T-helper 2 cell treated with Interferon-gamma antibody and Interleukin-4, amounts not matched to agents 5 μg/mL and 100 μg/mL, for 36 hours (primary cell): ENCODE data around the gene WDFY4.

Source experiments
- DNase-seq: peaks from one replicate; pipeline ENCODE4 v3.0.0; 2021; ENCODE audit warnings: low spot score
- H3K27ac Mint-ChIP-seq: one replicate; pipeline ENCODE4 v1.8.0; 2021; ENCODE audit warnings: mild to moderate bottlenecking, mixed read lengths
- H3K27me3 Mint-ChIP-seq: one replicate; pipeline ENCODE4 v1.8.0; 2021; ENCODE audit warnings: low read depth, mixed read lengths
- H3K36me3 Mint-ChIP-seq: one replicate; pipeline ENCODE4 v1.8.0; 2021; ENCODE audit warnings: low read depth, mixed read lengths
- H3K4me1 Mint-ChIP-seq: one replicate; pipeline ENCODE4 v1.8.0; 2021; ENCODE audit warnings: low read depth, mixed read lengths
- H3K4me3 Mint-ChIP-seq: one replicate; pipeline ENCODE4 v1.8.0; 2022; ENCODE audit warnings: mild to moderate bottlenecking, moderate library complexity, mixed read lengths
- H3K9me3 Mint-ChIP-seq: one replicate; pipeline ENCODE4 v1.8.0; 2021; ENCODE audit warnings: mixed read lengths

Gene WDFY4

DNA sequence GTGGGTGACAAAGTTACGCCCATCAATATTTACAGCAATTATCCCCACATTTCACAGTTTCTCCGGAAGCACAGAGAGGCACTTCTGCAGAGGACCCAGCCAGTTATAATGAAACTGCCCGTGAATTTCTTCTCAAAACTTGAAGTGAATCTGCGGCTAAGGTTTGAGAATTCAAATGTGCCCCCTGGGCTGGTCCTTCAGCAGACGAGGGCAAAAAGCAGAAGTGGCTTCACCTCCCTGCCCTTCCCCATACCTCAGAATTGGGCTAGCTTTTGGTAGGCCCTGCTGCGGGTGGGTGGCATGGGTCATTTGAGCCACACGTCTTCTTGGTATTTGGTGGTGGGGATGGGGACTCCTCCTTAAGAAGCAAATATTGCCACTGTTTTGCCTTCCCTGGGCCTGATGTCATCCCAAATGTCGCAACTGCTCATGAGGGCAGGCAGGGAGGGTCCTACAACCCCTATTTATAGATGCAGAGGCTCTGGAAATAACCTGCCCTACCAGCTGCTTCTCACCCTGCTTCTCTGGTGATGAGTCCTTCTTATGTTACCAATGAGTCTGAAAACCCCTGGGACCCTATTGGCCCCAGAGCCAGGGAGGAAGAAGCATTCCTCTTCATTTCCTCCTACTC lies 16.6 kb upstream of the WDFY4 start:
- no peak overlapping the region for H3K27ac Mint-ChIP-seq
- no peaks in the 10 kb centered on the region for H3K4me1 Mint-ChIP-seq
- H3K36me3 Mint-ChIP-seq = no peaks in the 10 kb centered on the region
- H3K9me3 Mint-ChIP-seq = peaks cover 4% of the 10 kb centered on the region
- no peak for DNase-seq
- H3K4me3 Mint-ChIP-seq = no peak overlapping the region
- H3K27me3 Mint-ChIP-seq = peaks cover 8% of the 10 kb centered on the region

GRCh38 chr10:48670978-48671913 lies 13.4 kb upstream of the WDFY4 start:
- DNase-seq = no peak
- peaks cover 3% of the 10 kb centered on the region for H3K27me3 Mint-ChIP-seq
- H3K4me3 Mint-ChIP-seq = no peak overlapping the region
- no peaks in the 10 kb centered on the region for H3K36me3 Mint-ChIP-seq
- no peaks in the 10 kb centered on the region for H3K4me1 Mint-ChIP-seq
- no peaks in the 10 kb centered on the region for H3K9me3 Mint-ChIP-seq
- no peak overlapping the region for H3K27ac Mint-ChIP-seq

DNA sequence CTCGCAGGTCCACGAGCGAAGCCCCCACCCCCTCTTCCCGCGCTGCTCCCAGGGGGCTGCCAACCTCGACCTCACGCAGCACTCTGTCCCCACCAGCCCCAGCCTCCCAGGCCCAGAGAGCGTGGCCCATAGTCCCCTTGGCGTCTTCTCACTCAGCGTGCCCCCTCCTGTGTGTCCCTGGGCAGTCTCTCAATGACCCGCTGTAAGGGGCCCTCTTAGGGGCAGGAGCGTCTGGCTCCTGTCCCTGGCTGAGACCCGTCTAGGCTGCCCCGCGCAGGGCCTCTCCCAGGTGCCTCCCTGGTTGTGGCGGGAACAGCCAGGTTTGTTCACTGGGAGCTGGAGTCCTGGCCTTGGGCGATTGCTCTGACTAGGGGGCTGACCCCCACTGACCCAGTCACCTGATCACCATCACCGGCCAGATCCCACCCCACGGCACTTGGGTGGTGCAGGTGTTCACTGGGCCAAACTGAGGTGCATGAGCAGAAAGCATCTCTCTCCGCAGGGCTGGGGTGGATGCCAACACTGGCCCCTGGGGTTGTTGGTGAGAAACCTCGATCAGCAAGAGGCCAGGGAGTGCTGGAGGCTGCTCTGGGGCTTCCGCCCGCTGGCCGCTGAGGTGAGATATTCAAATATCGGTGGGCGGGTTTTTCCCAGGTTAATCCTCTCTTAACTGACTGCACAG lies 12.6 kb upstream of the WDFY4 start:
- peaks cover 3% of the 10 kb centered on the region for H3K27me3 Mint-ChIP-seq
- no peak overlapping the region for H3K27ac Mint-ChIP-seq
- H3K4me1 Mint-ChIP-seq = no peaks in the 10 kb centered on the region
- H3K9me3 Mint-ChIP-seq = no peaks in the 10 kb centered on the region
- no peaks in the 10 kb centered on the region for H3K36me3 Mint-ChIP-seq
- no peak for DNase-seq
- no peak overlapping the region for H3K4me3 Mint-ChIP-seq

- H3K4me3 Mint-ChIP-seq = no peak overlapping the region
- no peak overlapping the region for H3K27ac Mint-ChIP-seq
- no peaks in the 10 kb centered on the region for H3K9me3 Mint-ChIP-seq
- peaks cover 3% of the 10 kb centered on the region for H3K27me3 Mint-ChIP-seq
- no peak for DNase-seq
- no peaks in the 10 kb centered on the region for H3K36me3 Mint-ChIP-seq
- no peaks in the 10 kb centered on the region for H3K4me1 Mint-ChIP-seq
Observed at GRCh38 chr10:48672596-48673265, 11.9 kb upstream of the WDFY4 start.

GRCh38 chr10:48677625-48678024 lies 7.0 kb upstream of the WDFY4 start:
- Mint-ChIP-seq H3K36me3 (no peaks in the 10 kb centered on the region), H3K27me3 (peaks cover 2% of the 10 kb centered on the region), H3K4me1 (no peaks in the 10 kb centered on the region), H3K27ac (no peak overlapping the region), H3K4me3 (no peak overlapping the region), H3K9me3 (peaks cover 3% of the 10 kb centered on the region)
- DNase-seq = no peak

DNA sequence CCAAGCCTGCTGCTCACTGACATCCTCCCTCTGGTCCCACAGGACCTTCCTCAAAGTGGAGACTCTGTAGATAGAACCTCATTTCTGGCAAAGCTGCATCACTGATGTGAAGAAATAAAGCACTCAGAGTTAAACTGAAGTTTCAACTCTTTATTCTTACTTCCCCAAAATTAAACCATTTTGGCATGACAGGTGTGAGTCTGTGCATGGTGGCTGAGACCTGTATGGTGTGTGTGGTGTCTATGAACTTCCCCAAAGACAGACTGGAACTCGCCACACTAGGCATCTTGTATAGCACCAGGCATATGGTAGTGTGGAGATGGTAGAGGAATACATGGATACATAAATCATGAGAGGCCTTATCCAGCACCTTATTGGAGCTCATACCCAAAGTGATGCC lies 6.6 kb upstream of the WDFY4 start:
- DNase-seq = no peak
- Mint-ChIP-seq H3K27me3 (peaks cover 2% of the 10 kb centered on the region), H3K4me3 (no peak overlapping the region), H3K27ac (no peak overlapping the region), H3K36me3 (no peaks in the 10 kb centered on the region), H3K9me3 (peaks cover 3% of the 10 kb centered on the region), H3K4me1 (no peaks in the 10 kb centered on the region)

- H3K27ac Mint-ChIP-seq = no peak overlapping the region
- H3K4me3 Mint-ChIP-seq = no peak overlapping the region
- H3K4me1 Mint-ChIP-seq = no peaks in the 10 kb centered on the region
Observed at GRCh38 chr10:48681740-48682139, 2.9 kb upstream of the WDFY4 start.

GRCh38 chr10:48682265-48682664 lies 2.4 kb upstream of the WDFY4 start:
- no peaks in the 10 kb centered on the region for H3K36me3 Mint-ChIP-seq
- H3K4me1 Mint-ChIP-seq = no peaks in the 10 kb centered on the region
- no peak for DNase-seq
- peaks cover 3% of the 10 kb centered on the region for H3K9me3 Mint-ChIP-seq
- no peak overlapping the region for H3K4me3 Mint-ChIP-seq
- H3K27me3 Mint-ChIP-seq = peaks cover 2% of the 10 kb centered on the region
- no peak overlapping the region for H3K27ac Mint-ChIP-seq

More at GRCh38 chr10:48681740-48682139, 2.9 kb upstream of the WDFY4 start:
- H3K27me3 Mint-ChIP-seq = peaks cover 2% of the 10 kb centered on the region
- H3K36me3 Mint-ChIP-seq = no peaks in the 10 kb centered on the region
- no peak for DNase-seq
- H3K9me3 Mint-ChIP-seq = peaks cover 3% of the 10 kb centered on the region

GRCh38 chr10:48683424-48683823 lies 1.2 kb upstream of the WDFY4 start:
- Mint-ChIP-seq H3K4me3 (no peak overlapping the region), H3K9me3 (no peaks in the 10 kb centered on the region), H3K27me3 (peaks cover 2% of the 10 kb centered on the region), H3K4me1 (no peaks in the 10 kb centered on the region), H3K27ac (no peak overlapping the region), H3K36me3 (no peaks in the 10 kb centered on the region)
- no peak for DNase-seq

DNA sequence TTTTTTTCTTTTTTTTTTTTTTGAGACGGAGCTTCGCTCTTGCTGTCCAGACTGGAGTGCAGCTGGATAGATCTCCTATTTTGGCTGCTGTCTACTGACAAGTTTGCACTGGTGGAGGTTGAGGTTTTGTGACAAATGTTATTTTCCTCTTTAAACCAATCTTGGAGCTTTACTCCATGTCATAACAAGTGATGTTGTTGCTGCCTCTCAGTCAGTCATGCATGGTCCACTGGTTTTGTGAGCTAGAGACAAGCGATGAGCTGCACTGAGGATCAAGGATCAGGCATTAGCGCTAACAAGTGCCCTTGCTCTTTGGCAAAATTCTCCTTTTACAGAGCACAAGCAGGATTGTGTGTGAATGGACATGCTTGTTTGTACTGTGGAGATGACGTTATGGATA lies 805 bp upstream of the WDFY4 start:
- Mint-ChIP-seq H3K9me3 (no peaks in the 10 kb centered on the region), H3K36me3 (no peaks in the 10 kb centered on the region), H3K4me1 (no peaks in the 10 kb centered on the region), H3K4me3 (no peak overlapping the region), H3K27ac (no peak overlapping the region), H3K27me3 (peaks cover 3% of the 10 kb centered on the region)
- DNase-seq = no peak

DNA sequence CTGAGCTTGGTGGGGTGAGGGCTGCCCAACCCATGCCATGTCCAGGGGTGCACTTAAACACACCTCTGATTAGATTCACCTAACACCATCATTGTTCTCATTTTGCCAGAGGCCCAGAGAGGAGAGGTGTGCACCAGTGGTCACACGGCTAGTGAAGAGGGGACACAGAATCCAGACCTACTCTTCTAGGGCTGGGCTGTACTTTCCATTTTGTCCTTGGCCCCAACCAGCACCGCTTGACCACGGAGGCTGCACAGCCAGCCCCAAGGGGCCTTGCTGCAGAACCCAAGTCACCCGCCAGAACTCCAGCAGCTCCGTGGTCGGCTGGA lies 246 bp upstream of the WDFY4 start:
- Mint-ChIP-seq H3K27me3 (peaks cover 3% of the 10 kb centered on the region), H3K27ac (no peak overlapping the region), H3K4me1 (no peaks in the 10 kb centered on the region), H3K9me3 (no peaks in the 10 kb centered on the region), H3K36me3 (no peaks in the 10 kb centered on the region), H3K4me3 (no peak overlapping the region)
- DNase-seq = no peak

DNA sequence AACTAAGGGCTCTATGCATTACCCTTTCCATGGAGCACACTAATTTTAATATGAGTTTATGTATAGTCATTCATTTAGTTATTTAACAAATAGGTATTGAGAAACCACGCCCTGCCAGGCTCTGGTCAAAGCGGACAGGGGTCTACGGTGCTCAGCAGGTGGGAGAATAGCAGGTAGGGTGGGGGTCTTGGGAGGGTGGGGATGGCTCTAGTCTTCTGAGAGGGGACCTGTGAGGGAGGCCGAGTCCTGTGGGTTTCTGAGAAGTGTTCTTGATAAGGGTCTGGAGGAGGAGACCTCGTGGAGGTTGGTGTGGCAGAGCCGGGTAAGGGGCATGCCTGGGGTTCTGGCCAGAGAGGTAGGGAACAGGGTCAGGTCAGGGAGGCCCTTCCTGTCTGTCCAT lies 1.1 kb downstream of the WDFY4 start:
- Mint-ChIP-seq H3K36me3 (no peaks in the 10 kb centered on the region), H3K4me3 (no peak overlapping the region), H3K9me3 (no peaks in the 10 kb centered on the region), H3K4me1 (no peaks in the 10 kb centered on the region), H3K27me3 (peaks cover 3% of the 10 kb centered on the region), H3K27ac (no peak overlapping the region)
- DNase-seq = no peak

DNA sequence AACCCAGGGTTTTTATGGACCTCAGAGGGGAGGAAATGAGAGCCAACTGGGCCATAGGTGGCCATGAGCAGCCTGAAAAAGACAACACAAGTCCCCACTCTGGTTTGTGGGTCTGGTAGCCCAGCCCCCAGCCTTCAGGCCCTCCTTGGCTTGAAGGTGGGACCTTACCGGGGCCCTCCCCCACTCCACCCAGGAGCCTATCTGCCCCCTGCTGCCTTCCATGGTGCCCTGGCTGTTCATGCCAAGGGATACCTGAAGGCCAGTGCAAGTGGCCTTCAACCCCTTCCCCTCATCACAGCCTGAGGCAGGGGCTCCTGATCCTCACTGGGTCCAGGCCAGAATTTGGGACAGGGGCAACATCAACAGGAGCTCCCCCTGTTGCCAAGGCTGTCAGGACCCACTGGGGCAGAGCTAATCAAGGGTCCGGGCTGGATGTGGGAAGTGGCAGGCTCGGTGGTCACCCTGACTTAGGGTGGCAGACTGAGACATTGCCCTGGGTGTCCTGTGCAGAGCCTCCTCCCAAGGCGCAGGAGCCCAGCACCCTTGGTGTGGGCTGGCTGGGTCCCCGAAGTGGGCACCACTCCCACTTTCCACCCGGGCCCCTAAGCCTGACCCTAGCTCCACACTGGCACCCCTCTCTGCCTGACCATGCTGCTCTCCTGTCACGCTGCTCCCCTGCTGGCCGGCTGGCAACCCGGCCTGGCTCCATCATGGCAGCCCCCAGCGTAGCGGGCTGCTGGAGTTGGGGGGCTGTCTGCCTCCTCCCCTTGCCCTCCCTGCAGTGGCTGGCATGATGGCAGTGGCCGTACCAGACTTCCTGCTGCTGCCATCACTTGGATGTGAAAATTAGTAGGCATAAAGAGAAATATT lies 6.4 kb downstream of the WDFY4 start:
- H3K4me3 Mint-ChIP-seq = no peak overlapping the region
- no peak overlapping the region for H3K27ac Mint-ChIP-seq

More for the DNA sequence above, 6.4 kb downstream of the WDFY4 start:
- H3K36me3 Mint-ChIP-seq = no peaks in the 10 kb centered on the region
- H3K9me3 Mint-ChIP-seq = no peaks in the 10 kb centered on the region
- H3K27me3 Mint-ChIP-seq = peaks cover 3% of the 10 kb centered on the region
- no peaks in the 10 kb centered on the region for H3K4me1 Mint-ChIP-seq
- DNase-seq = no peak
